GM10266 (cell line): ENCODE data around the gene OPRL1.

Experiments used
- DNase-seq: peaks from one replicate; pipeline ENCODE4 v3.0.0; 2012; ENCODE audit errors: extremely low spot score
- TF ChIP-seq, protein P1 (sequence below): IDR thresholded peaks from 2 replicates; pipeline ENCODE4 v1.5.1; 2012; ENCODE audit warnings: mild to moderate bottlenecking, low read depth; ENCODE audit not compliant: control insufficient read depth, insufficient read depth; ENCODE audit errors: missing control alignments

Gene OPRL1

DNA sequence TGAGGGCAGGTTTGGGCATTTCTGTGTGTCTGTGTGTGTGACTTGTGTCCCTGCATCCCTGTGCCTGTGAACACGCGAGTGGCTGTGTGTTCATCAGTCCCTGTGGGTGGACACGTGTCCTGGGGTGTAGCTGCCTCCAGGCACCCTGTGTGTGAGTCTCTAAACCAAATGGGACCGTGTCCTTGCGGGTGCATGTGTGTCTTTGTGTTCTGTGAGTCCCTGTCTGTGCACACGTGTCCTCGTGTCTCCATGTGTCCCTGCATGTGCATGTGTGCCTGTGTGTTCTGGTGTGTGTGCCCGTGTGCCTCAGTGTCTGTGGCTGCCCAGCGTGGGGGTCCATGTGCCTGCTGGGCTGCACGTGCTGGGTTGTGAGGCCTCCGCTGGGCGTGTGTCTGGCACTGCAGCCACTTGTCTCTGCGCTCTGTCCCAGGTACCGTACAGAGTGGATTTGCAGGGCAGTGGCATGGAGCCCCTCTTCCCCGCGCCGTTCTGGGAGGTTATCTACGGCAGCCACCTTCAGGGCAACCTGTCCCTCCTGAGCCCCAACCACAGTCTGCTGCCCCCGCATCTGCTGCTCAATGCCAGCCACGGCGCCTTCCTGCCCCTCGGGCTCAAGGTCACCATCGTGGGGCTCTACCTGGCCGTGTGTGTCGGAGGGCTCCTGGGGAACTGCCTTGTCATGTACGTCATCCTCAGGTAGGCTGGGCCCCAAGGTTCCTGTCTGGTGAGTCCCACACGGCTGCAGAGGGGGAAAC is 12.6 kb downstream of the OPRL1 start:
- TF ChIP-seq, protein P1, sequence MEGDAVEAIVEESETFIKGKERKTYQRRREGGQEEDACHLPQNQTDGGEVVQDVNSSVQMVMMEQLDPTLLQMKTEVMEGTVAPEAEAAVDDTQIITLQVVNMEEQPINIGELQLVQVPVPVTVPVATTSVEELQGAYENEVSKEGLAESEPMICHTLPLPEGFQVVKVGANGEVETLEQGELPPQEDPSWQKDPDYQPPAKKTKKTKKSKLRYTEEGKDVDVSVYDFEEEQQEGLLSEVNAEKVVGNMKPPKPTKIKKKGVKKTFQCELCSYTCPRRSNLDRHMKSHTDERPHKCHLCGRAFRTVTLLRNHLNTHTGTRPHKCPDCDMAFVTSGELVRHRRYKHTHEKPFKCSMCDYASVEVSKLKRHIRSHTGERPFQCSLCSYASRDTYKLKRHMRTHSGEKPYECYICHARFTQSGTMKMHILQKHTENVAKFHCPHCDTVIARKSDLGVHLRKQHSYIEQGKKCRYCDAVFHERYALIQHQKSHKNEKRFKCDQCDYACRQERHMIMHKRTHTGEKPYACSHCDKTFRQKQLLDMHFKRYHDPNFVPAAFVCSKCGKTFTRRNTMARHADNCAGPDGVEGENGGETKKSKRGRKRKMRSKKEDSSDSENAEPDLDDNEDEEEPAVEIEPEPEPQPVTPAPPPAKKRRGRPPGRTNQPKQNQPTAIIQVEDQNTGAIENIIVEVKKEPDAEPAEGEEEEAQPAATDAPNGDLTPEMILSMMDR = no peak

DNA sequence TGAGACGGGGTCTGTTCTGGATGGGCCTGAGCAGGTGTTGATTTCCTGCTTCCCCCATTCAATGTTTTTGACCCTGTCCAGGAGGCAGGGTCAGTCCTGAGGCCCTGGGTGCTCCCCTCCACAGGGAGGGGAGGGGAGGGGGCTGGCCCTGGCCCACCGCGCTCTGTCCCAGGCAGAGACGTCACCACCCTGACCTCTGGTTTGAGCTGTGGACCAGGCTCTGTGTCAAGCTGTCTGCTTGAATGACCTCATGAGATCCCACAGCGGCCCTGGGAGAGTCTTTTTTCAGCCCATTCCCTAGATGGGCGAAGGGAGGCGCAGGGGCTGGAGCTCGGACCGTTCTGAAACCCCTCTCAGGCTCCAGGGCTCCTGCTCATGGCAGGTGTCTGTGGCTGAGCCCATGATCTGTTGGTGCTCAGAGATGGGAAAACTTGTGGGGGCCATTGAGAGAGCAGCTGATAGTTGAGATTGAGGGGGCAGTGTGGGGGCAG is 13.2 kb downstream of the OPRL1 start:
- TF ChIP-seq, protein P1 = no peak
- no peak for DNase-seq

More for the DNA sequence above, 12.6 kb downstream of the OPRL1 start:
- DNase-seq = no peak

DNA sequence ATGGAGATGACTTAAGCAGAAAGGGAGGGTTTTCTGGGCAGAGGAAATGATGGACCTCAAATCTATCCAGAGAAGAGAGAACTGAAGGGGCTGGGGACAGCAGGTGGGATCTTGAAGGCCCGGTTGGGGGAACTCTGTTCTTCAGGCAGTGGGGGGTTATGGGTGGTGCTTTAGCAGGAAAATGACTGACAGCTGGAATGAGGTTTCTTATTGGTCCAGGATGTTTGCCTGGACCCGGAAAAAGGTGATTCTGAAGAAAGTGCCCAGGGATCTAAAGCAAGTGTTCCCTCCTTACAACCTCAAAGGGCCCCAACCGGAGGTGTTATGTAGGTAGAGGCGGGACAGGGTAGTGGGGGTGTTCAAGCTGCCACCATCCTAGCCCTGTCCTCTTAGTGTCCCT is 15.6 kb downstream of the OPRL1 start:
- no peak for DNase-seq
- TF ChIP-seq, protein P1 = no peak

DNA sequence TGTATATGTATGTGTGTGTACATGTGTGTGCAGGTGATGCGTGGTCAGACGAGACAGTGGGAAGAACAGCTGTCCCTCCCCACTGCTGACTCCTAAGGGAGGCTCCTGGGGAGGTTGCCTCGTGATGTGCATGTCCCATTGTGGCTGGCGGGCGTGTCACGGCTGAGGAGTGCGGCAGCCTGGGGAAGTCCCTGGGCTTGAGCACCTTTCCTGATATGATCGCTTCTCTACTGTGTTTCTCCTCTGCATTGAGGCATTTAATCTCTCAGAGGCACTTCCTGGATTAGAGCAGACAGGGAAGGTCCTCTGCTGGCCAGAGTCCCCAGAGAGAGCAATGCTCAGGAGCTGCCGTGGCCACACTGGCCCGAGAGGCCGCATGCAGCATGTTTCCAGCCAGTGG is 16.0 kb downstream of the OPRL1 start:
- TF ChIP-seq, protein P1 = no peak
- no peak for DNase-seq

DNA sequence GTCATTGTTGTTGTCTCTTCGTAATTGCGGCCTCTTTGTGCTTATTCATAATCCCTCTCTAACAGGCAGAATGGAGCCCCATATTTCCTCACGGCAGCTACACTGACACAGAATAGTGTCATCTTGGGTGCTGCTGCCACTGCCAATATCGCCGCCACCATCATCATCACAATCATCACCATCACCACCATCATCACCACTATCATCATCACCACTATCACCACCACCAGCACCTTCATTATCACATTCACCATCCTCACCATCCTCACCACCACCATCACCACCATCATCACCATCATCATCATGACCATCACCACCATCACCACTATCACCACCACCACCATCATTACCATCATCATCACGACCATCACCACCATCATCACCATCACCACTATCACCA is 16.7 kb downstream of the OPRL1 start:
- TF ChIP-seq, protein P1 = no peak
- DNase-seq = no peak

DNA sequence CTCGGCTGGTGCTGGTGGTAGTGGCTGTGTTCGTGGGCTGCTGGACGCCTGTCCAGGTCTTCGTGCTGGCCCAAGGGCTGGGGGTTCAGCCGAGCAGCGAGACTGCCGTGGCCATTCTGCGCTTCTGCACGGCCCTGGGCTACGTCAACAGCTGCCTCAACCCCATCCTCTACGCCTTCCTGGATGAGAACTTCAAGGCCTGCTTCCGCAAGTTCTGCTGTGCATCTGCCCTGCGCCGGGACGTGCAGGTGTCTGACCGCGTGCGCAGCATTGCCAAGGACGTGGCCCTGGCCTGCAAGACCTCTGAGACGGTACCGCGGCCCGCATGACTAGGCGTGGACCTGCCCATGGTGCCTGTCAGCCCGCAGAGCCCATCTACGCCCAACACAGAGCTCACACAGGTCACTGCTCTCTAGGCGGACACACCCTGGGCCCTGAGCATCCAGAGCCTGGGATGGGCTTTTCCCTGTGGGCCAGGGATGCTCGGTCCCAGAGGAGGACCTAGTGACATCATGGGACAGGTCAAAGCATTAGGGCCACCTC is 18.7 kb downstream of the OPRL1 start:
- DNase-seq = no peak
- TF ChIP-seq, protein P1 = no peak

DNA sequence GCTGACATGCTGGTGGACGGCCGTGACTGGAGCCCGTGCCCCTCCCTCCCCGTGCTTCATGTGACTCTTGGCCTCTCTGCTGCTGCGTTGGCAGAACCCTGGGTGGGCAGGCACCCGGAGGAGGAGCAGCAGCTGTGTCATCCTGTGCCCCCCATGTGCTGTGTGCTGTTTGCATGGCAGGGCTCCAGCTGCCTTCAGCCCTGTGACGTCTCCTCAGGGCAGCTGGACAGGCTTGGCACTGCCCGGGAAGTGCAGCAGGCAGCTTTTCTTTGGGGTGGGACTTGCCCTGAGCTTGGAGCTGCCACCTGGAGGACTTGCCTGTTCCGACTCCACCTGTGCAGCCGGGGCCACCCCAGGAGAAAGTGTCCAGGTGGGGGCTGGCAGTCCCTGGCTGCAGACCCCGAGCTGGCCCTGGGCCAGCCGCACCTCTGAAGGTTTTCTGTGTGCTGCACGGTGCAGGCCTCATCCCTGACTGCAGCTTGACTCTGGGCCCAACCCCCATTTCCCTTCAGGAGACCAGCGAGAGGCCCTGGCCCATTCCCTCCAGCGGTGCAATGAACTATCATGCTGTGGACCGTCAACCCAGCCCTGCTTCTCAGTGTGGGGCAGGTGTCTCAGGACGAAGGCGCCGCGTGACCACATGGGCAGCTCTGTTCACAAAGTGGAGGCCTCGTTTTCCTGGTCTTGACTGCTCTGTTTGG is 19.4 kb downstream of the OPRL1 start:
- TF ChIP-seq, protein P1 = no peak
- no peak for DNase-seq
